ENCODE measurements around the gene KIF12. TPM values are rescaled to one million over a fixed set of nuclear protein-coding genes. Genes with fewer than 3 reads are reported as not detected.

KIF12 gene
- total and polyA plus RNA-seq, 2 of the 8 experiments (the other 6 are each of a cell fraction or from before 2014, with no cell fraction given): 2.9 to 3.9 TPM

DNA sequence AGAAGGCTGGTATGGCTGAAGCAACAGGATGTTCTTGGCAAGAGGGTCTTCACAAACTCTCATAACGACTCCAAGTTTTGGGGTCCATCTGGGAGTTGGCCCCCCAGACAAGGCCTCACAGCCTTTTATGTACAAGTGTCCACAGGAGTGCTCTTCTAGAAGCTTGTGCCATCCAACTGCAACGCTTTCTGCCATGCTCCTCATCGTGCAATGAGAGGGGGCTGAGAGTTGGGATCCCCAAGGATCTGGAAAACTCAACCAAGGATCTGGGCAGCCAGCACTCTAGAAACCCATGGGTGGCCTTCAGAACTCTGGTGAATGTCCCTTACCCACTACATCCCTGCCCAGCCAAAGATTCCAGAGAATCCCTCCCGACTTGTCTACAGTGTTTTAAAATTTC lies 12.5 kb downstream of the KIF12 start:
- H3K36me3 ChIP-seq (ENCODE audit: control insufficient read depth in 2 of 4, insufficient read depth in 4 of 4, low read length in 3 of 4): no peaks in the 10 kb centered on the region
- no peak overlapping the region for H4K5ac ChIP-seq (ENCODE audit: insufficient read length, low read depth, low read length)
- H3K23ac ChIP-seq (ENCODE audit: insufficient read length): no peak overlapping the region
- H2BK120ac ChIP-seq (replicated peaks; ENCODE audit: low read depth, low read length): no peak overlapping the region
- no peak overlapping the region for H2BK5ac ChIP-seq (ENCODE audit: low read depth, low read length)
- H3K4ac ChIP-seq (replicated peaks; ENCODE audit: insufficient read length, low read depth, low read length): no peak overlapping the region
- H2BK20ac ChIP-seq (ENCODE audit: low read length): no peak overlapping the region
- POLR2A ChIA-PET (ENCODE audit: partially characterized antibody): no interaction called here
- no peak for FAIRE-seq
- no peak overlapping the region for H4K8ac ChIP-seq (ENCODE audit: extremely low read depth, insufficient read depth, low read length)
- TF ChIP-seq SIRT6 (IDR thresholded peaks at IDR 0.05; ENCODE audit: low read length) (no peak), RFX5 (IDR thresholded peaks at IDR 0.05; ENCODE audit: borderline replicate concordance, low read depth, low read length) (no peak), TEAD4 (IDR thresholded peaks at IDR 0.05; ENCODE audit: low read depth, low read length) (no peak), JUND (IDR thresholded peaks at IDR 0.05; ENCODE audit: low read length) (no peak), SP4 (IDR thresholded peaks at IDR 0.05; ENCODE audit: low read length) (no peak)
- H3K79me2 ChIP-seq (ENCODE audit: control insufficient read depth in 1 of 2, insufficient read depth in 2 of 2, low read length in 2 of 2): no peaks in the 10 kb centered on the region
- peaks cover 0 to 2% (median 0%) of the 10 kb centered on the region in 4 experiments; a peak in 1 of 7 replicates for H3K4me1 ChIP-seq (replicated peaks in 1 of 4; ENCODE audit: control insufficient read depth in 3 of 4, insufficient read depth in 4 of 4, low read length in 3 of 4)
- H2AK5ac ChIP-seq (ENCODE audit: low read depth, low read length): no peak overlapping the region
- no peaks in the 10 kb centered on the region; a peak in 1 of 7 replicates for H3K27me3 ChIP-seq (replicated peaks in 1 of 4; ENCODE audit: control insufficient read depth in 3 of 4, extremely low read depth in 1 of 4, insufficient read depth in 3 of 4, low read length in 3 of 4)
- no peak overlapping the region for H2BK12ac ChIP-seq (ENCODE audit: low read depth, low read length)
- no peaks in the 10 kb centered on the region for H3K9me3 ChIP-seq (ENCODE audit: insufficient read depth in 2 of 2, low read depth in 1 of 2, low read length in 1 of 2)
- H4K20me1 ChIP-seq (replicated peaks in 1 of 2; ENCODE audit: control insufficient read depth in 1 of 2, insufficient read depth in 2 of 2, low read length in 2 of 2): peaks cover 0 to 1% of the 10 kb centered on the region in 2 experiments
- CTCF ChIA-PET (ENCODE audit: partially characterized antibody): interaction anchor here (2.0 to 10.3 kb wide), 3 partner anchors 9 to 204 kb away, joined by 6 to 144 read pairs (median 43); partner anchors contain the start of gene KIF12
- no peak overlapping the region for H3K4me3 ChIP-seq (ENCODE audit: extremely low read depth in 1 of 4, insufficient read depth in 2 of 4, low read depth in 3 of 4, low read length in 4 of 4)
- no peak overlapping the region for H3K56ac ChIP-seq (replicated peaks; ENCODE audit: insufficient read length, low read depth, low read length)
- no peak overlapping the region for H3K4me2 ChIP-seq (ENCODE audit: insufficient read depth in 1 of 2, low read depth in 2 of 2, low read length in 2 of 2)
- no peak overlapping the region for H4K91ac ChIP-seq (replicated peaks; ENCODE audit: insufficient read length, low read length)
- no peaks in the 10 kb centered on the region for H3K23me2 ChIP-seq (ENCODE audit: low read depth, low read length)
- no peak overlapping the region for H3K27ac ChIP-seq (ENCODE audit: low read depth, low read length)
- no peak overlapping the region for H3K14ac ChIP-seq (ENCODE audit: insufficient read length)
- H3K9ac ChIP-seq (replicated peaks in 1 of 4; ENCODE audit: extremely low read depth in 1 of 4, low read depth in 3 of 4, low read length in 3 of 4): no peak overlapping the region
- no peak overlapping the region for H2AFZ ChIP-seq (ENCODE audit: low read length)
- H2BK15ac ChIP-seq (ENCODE audit: low read length): no peak overlapping the region
- peak in 1 of 2 experiments; percentile 11 for DNase-seq (ENCODE audit: low read depth in 1 of 2, low spot score in 2 of 2)
- 95% methylated on average over 4 of the region's 4 CpGs; no CpG with 5 or more reads in 1 of the 2 experiments for WGBS, 2 experiments (ENCODE audit: extremely low coverage in 1 of 2, insufficient coverage in 1 of 2, insufficient read length in 1 of 2, insufficient replicate concordance in 2 of 2, low coverage in 1 of 2, low lambda C conversion rate in 2 of 2, missing lambda C conversion rate in 1 of 2)
- H3K79me1 ChIP-seq (ENCODE audit: low read depth, low read length): no peaks in the 10 kb centered on the region
- no peak overlapping the region for H3K18ac ChIP-seq (ENCODE audit: extremely low read depth, low read length)

Data from H1 (cell line).